Fibroblast of lung (primary cell): ENCODE data around the gene MUTYH.

Experiments used
- EZH2 ChIP-seq: IDR thresholded peaks from 2 replicates; pipeline ENCODE4 v1.5.1; 2012; ENCODE audit warnings: low read length, control low read depth, mild to moderate bottlenecking; ENCODE audit errors: missing control alignments
- TF ChIP-seq, protein P1 (sequence below), 2 donors: IDR thresholded peaks in 1 of 2; conservative IDR thresholded peaks in 1 of 2; 1 replicate in 1 of 2; 2 replicates in 1 of 2; pipeline ENCODE4 v1.5.1; 2011 to 2012; ENCODE audit warnings: low read length in 2 of 2, control low read depth in 1 of 2, inconsistent platforms in 1 of 2, low read depth in 1 of 2, mild to moderate bottlenecking in 1 of 2

DNA sequence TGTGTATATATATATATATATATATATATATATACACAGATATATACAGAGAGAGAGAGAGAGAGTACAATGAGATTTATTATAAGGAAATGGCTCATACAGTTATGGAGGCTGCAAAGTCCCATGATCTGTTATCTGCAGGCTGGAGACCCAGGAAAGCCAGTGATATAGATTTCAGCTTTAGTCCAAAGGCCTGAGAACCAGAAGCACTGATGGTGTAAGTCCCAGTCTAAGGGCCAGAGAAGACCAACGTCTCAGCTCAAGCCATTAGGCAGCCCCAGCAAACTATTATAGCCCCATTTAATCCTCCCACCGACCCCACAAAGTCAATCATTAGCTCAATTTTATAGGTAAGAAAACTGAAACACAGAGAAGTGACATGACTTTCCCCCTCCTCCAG lies 48.5 kb downstream of the MUTYH start:
- TF ChIP-seq, protein P1, sequence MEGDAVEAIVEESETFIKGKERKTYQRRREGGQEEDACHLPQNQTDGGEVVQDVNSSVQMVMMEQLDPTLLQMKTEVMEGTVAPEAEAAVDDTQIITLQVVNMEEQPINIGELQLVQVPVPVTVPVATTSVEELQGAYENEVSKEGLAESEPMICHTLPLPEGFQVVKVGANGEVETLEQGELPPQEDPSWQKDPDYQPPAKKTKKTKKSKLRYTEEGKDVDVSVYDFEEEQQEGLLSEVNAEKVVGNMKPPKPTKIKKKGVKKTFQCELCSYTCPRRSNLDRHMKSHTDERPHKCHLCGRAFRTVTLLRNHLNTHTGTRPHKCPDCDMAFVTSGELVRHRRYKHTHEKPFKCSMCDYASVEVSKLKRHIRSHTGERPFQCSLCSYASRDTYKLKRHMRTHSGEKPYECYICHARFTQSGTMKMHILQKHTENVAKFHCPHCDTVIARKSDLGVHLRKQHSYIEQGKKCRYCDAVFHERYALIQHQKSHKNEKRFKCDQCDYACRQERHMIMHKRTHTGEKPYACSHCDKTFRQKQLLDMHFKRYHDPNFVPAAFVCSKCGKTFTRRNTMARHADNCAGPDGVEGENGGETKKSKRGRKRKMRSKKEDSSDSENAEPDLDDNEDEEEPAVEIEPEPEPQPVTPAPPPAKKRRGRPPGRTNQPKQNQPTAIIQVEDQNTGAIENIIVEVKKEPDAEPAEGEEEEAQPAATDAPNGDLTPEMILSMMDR (conservative IDR thresholded peaks at IDR 0.05 in 1 of 2, IDR thresholded peaks at IDR 0.05 in 1 of 2; ENCODE audit: low read depth in 1 of 2, low read length in 2 of 2): no peak
- no peak for TF ChIP-seq EZH2
